Activated CD8-positive, alpha-beta memory T cell treated with anti-CD3 and anti-CD28 coated beads for 48 hours (primary cell): Measurements from ENCODE around the gene LTA.
A peak's percentile ranks its signal among the peaks of the same experiment; 100 is the strongest.

Experiments used
- DNase-seq, 3 experiments: peaks; one replicate each; pipeline ENCODE4 v3.0.0-alpha.2; 2020; ENCODE audit warnings: low read depth in 2 of 3, low spot score in 2 of 3

LTA gene

DNA sequence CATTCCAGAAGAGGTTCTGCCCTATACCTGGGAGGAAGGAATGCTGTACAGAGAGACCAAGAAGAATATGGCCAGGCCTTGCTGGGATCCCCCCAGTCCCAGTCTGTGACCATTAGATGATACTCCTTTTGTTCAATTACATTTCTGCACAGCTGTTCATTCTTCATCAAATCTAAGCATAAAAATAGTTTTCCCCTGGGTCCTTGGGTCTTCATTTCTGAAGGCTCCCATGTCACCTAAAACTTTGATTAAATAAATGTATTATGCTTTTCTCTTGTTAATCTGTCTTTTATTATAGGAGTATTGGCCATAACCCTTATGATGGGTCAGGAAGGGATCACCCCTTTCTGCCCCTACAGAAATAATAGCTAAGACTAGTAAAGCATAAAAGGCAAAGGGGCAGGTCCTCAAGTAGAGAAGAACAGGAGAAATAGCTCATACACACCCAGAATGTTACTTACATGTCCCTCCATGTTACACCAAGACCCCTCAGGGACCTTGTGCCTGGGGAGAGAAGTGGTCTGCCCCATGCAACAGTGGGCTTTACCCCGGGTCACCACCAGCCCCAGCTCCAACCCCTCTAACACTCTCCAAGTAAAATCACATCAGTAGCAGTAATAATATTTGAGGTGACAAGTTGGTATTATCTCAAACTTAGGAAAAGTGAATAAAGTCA is 2.1 kb upstream of the LTA start:
- no peak for DNase-seq

GRCh38 chr6:31573239-31574105 is 1.4 kb downstream of the LTA start:
- DNase-seq: no peak

DNA sequence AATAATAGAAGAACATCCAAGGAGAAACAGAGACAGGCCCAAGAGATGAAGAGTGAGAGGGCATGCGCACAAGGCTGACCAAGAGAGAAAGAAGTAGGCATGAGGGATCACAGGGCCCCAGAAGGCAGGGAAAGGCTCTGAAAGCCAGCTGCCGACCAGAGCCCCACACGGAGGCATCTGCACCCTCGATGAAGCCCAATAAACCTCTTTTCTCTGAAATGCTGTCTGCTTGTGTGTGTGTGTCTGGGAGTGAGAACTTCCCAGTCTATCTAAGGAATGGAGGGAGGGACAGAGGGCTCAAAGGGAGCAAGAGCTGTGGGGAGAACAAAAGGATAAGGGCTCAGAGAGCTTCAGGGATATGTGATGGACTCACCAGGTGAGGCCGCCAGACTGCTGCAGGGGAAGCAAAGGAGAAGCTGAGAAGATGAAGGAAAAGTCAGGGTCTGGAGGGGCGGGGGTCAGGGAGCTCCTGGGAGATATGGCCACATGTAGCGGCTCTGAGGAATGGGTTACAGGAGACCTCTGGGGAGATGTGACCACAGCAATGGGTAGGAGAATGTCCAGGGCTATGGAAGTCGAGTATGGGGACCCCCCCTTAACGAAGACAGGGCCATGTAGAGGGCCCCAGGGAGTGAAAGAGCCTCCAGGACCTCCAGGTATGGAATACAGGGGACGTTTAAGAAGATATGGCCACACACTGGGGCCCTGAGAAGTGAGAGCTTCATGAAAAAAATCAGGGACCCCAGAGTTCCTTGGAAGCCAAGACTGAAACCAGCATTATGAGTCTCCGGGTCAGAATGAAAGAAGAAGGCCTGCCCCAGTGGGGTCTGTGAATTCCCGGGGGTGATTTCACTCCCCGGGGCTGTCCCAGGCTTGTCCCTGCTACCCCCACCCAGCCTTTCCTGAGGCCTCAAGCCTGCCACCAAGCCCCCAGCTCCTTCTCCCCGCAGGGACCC is 2.3 kb downstream of the LTA start:
- DNase-seq: no peak

DNA sequence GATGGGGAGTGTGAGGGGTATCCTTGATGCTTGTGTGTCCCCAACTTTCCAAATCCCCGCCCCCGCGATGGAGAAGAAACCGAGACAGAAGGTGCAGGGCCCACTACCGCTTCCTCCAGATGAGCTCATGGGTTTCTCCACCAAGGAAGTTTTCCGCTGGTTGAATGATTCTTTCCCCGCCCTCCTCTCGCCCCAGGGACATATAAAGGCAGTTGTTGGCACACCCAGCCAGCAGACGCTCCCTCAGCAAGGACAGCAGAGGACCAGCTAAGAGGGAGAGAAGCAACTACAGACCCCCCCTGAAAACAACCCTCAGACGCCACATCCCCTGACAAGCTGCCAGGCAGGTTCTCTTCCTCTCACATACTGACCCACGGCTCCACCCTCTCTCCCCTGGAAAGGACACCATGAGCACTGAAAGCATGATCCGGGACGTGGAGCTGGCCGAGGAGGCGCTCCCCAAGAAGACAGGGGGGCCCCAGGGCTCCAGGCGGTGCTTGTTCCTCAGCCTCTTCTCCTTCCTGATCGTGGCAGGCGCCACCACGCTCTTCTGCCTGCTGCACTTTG is 3.3 kb downstream of the LTA start, which contains the start of gene TNF:
Gene TNF (plus strand): TSS at position 231 of the 567 bp plus-strand sequence. CDS start 177 bp downstream, at position 408.
- DNase-seq: peak in 1 of 3 experiments; percentile 75

DNA sequence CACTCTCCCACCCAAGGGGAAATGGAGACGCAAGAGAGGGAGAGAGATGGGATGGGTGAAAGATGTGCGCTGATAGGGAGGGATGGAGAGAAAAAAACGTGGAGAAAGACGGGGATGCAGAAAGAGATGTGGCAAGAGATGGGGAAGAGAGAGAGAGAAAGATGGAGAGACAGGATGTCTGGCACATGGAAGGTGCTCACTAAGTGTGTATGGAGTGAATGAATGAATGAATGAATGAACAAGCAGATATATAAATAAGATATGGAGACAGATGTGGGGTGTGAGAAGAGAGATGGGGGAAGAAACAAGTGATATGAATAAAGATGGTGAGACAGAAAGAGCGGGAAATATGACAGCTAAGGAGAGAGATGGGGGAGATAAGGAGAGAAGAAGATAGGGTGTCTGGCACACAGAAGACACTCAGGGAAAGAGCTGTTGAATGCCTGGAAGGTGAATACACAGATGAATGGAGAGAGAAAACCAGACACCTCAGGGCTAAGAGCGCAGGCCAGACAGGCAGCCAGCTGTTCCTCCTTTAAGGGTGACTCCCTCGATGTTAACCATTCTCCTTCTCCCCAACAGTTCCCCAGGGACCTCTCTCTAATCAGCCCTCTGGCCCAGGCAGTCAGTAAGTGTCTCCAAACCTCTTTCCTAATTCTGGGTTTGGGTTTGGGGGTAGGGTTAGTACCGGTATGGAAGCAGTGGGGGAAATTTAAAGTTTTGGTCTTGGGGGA is 4.0 kb downstream of the LTA start:
- DNase-seq: no peak

DNA sequence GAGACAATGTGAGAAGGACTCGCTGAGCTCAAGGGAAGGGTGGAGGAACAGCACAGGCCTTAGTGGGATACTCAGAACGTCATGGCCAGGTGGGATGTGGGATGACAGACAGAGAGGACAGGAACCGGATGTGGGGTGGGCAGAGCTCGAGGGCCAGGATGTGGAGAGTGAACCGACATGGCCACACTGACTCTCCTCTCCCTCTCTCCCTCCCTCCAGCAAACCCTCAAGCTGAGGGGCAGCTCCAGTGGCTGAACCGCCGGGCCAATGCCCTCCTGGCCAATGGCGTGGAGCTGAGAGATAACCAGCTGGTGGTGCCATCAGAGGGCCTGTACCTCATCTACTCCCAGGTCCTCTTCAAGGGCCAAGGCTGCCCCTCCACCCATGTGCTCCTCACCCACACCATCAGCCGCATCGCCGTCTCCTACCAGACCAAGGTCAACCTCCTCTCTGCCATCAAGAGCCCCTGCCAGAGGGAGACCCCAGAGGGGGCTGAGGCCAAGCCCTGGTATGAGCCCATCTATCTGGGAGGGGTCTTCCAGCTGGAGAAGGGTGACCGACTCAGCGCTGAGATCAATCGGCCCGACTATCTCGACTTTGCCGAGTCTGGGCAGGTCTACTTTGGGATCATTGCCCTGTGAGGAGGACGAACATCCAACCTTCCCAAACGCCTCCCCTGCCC is 4.9 kb downstream of the LTA start:
- DNase-seq: no peak

DNA sequence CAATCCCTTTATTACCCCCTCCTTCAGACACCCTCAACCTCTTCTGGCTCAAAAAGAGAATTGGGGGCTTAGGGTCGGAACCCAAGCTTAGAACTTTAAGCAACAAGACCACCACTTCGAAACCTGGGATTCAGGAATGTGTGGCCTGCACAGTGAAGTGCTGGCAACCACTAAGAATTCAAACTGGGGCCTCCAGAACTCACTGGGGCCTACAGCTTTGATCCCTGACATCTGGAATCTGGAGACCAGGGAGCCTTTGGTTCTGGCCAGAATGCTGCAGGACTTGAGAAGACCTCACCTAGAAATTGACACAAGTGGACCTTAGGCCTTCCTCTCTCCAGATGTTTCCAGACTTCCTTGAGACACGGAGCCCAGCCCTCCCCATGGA is 5.5 kb downstream of the LTA start:
- DNase-seq: no peak

DNA sequence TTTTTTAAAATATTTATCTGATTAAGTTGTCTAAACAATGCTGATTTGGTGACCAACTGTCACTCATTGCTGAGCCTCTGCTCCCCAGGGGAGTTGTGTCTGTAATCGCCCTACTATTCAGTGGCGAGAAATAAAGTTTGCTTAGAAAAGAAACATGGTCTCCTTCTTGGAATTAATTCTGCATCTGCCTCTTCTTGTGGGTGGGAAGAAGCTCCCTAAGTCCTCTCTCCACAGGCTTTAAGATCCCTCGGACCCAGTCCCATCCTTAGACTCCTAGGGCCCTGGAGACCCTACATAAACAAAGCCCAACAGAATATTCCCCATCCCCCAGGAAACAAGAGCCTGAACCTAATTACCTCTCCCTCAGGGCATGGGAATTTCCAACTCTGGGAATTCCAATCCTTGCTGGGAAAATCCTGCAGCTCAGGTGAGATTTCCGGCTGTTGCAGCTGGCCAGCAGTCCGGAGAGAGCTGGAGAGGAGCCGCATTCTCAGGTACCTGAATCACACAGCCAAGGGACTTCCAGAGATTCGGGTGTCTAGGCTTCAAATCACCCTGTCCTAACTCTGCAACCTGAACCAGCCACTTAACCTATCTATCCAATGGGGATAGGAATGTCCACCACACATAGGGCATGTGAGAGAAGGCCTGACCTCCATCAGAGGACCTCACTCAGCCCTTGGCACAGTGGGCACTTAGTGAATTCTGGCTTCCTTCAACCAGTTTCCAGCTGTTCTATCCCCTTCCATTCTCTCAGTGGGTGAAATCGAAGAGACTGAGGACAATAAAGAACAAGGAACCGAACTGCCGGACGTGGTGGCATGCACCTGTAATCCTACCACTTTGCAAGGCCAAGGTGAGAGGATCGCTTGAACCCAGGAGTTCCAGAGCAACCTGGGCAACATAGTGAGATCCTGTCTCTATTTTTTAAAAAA is 6.4 kb downstream of the LTA start:
- no peak for DNase-seq

GRCh38 chr6:31579119-31579505 is 7.0 kb downstream of the LTA start:
- DNase-seq: no peak

DNA sequence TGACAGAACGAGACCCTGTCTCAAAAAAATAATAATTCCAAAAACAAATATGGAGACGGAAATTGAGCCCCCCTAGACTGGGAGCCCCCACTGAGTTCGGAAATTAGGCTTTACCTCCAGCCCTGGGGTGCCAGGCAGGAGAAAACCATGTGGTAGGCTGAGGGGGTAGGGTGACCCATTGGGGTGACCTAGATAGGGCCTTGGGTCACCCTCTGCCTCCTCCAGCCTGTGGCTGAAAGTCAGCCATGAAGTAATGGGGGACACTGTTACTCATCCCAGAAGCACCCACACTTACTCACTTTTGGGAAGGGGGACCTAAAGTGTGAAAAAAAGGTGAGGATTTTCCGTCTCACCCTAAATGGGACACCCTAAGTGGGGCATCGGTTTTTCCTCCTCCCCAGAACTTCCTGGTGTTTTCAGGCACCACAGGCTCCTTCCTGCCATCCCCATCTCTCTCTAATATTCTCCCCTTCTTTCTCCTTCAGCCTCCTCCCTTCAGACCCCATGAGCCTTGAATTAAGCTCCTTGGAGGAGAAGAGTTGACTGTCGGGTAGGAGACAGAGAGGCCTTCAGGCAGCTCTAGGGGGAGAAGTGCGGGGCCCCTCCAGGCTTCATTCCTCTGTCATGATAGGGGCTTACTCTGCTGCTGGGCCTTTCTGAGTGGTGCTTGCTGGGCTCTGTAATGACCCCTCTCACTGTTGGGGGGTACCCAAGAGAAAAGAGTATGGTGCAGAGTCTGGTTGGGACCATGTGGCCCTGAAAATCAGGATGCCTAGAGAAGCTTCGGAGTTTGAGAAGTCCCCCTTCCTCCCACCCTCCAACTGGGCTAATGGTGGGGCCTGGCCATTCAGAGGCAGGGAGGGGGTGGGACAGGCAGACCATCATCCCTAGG is 7.7 kb downstream of the LTA start:
- DNase-seq: no peak

- DNase-seq: no peak
These were observed 8.3 kb downstream of the LTA start for GRCh38 chr6:31580438-31580740.

- DNase-seq: peak in 2 of 3 experiments; percentile 82 to 88
These were observed 8.8 kb downstream of the LTA start for GRCh38 chr6:31580807-31581433.

DNA sequence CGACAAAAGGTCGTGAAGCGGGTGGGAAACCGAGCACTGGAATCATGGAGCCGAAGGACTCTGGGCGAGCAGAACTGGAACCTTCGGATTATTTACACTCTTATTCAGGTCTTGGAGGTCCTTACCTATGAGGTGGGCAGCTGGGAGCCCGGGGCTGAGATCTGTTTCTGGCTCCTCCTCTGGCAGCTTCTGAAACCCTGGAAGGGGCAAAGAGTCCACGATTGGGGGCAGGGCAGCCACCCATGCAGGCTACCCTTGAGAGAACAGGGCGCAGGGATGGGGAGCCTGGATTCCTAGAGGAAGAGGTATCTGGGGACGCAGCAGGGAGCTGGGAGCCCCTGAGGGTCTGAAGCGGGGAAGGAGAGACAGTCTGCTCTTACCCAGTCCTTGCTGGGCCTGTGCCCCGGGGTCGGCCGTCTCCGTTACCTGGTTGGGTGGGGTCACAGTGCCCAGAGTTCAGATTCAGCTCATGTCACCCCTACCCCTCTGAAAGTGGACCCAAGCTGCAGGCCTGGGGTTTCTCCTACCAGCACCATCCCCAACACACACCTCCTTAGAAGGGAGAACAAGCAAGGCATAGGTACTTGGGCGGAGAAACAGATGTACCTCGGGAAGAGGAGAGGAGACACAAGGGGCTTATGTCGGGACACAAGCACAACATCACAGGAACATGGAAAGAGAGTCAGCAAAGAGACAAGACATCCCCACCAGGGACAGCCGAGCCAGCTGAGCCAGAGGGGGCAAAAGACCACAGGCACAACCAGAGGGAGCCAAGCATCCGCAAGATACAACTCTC is 9.5 kb downstream of the LTA start:
- DNase-seq: no peak

- no peak for DNase-seq
These were observed 10.1 kb downstream of the LTA start, which contains the start of gene LTB for GRCh38 chr6:31582230-31582643. Gene LTB (minus strand): TSS chr6:31582424. CDS start chr6:31582417, 7 bp downstream.

- DNase-seq: no peak
These were observed 13.4 kb downstream of the LTA start for GRCh38 chr6:31585491-31585890.

- no peak for DNase-seq
These were observed 13.9 kb downstream of the LTA start, which contains the start of gene LST1 for GRCh38 chr6:31586008-31586407. Gene LST1 (plus strand): TSS chr6:31586277. CDS start chr6:31587300, 1,023 bp downstream.
